Adrenal gland (tissue), 5 donors: ENCODE measurements around the gene SNX11.

ENCODE experiments used
- CTCF ChIP-seq, 6 experiments: fragments of 450-650 bp in 4 of 6; fragments of 200-600 bp in 2 of 6; sonication (generic) in 1 of 6; IDR thresholded peaks; 1 replicate in 5 of 6; 2 replicates in 1 of 6; pipeline versions ENCODE4 v1.5.1 to v1.8.0; 2016 to 2021; ENCODE audit warnings: antibody characterized with exemption in 6 of 6, mild to moderate bottlenecking in 2 of 6, moderate library complexity in 1 of 6
- POLR2A ChIP-seq, 2 donors: fragments of 450-650 bp; IDR thresholded peaks; one replicate each; pipeline ENCODE4 v1.6.1; 2017; ENCODE audit warnings: antibody characterized with exemption in 2 of 2, mild to moderate bottlenecking in 2 of 2, moderate library complexity in 1 of 2
- donor health status: DM: no; HTN: no; CAD: no.

GRCh38 chr17:48066656-48067055 lies 40.9 kb upstream of the SNX11 start:
- peak in 2 of 6 experiments; percentile 14 to 19 for TF ChIP-seq CTCF (IDR thresholded peaks at IDR 0.05)
- no peak for TF ChIP-seq POLR2A (IDR thresholded peaks at IDR 0.05)
